GM12878 (cell line): Measurements from ENCODE around the gene MYH2. TPM values are rescaled to one million over a fixed set of nuclear protein-coding genes. Genes with fewer than 3 reads are reported as not detected.

Source experiments
- ATAC-seq: fragments of 200-7000 bp; cut with Tn5 transposase; 3 replicates; pipeline ENCODE4 v1.9.1; 2020; ENCODE audit warnings: mild to moderate bottlenecking, moderate library complexity
- BruUV-seq: library from RNA; stranded (reverse); fragments of 400-500 nt; replicated peaks from 2 replicates; lab custom pipeline; 2021; lab: Mats Ljungman, UMichigan
- CTCF ChIA-PET: fragments of 300-600 bp; sonication (Branson Sonifier 250); formaldehyde crosslinking; extraction: SDS; loops from one replicate; lab custom pipeline; 2021; ENCODE audit warnings: inconsistent platforms; lab: Yijun Ruan, JAX
- POLR2A ChIA-PET: fragments of 350-600 bp; formaldehyde crosslinking; extraction: SDS; loops from one replicate; lab custom pipeline; 2021; ENCODE audit warnings: inconsistent platforms; lab: Charles Lee
- RAD21 ChIA-PET: fragments of 300-600 bp; sonication (Branson Sonifier 250); formaldehyde crosslinking; loops from one replicate; lab custom pipeline; 2023; ENCODE audit warnings: antibody characterized with exemption; ENCODE audit not compliant: unreplicated experiment; lab: Charles Lee
- SMC1A ChIA-PET: fragments of 300-600 bp; sonication (Branson Sonifier 250); formaldehyde crosslinking; loops from one replicate; lab custom pipeline; 2023; ENCODE audit not compliant: unreplicated experiment, uncharacterized antibody; lab: Charles Lee
- DNase-seq: peaks from one replicate; pipeline ENCODE4 v3.0.0-alpha.2; 2011; ENCODE audit warnings: low read depth, low spot score
- FAIRE-seq: peaks from 3 replicates; lab custom pipeline; 2011; peaks lifted over from hg19 to GRCh38; lab: Jason Lieb, UNC
- H2AFZ ChIP-seq: 2 replicates; pipeline ENCODE4 v1.6.0; 2011; ENCODE audit warnings: low read depth, low read length, control low read depth; ENCODE audit not compliant: control insufficient read depth
- H3K27ac ChIP-seq: 2 replicates; pipeline ENCODE4 v1.5.1; 2011; ENCODE audit warnings: control low read depth; ENCODE audit not compliant: control insufficient read depth, insufficient read depth
- H3K27me3 ChIP-seq, 2 experiments: replicated peaks in 1 of 2; 2 replicates each; pipeline versions ENCODE4 v1.6.0 to v1.6.1; 2011; ENCODE audit warnings: low read length in 1 of 2; ENCODE audit not compliant: control insufficient read depth in 2 of 2, insufficient read depth in 2 of 2
- H3K36me3 ChIP-seq, 2 experiments: 2 replicates each; pipeline ENCODE4 v1.5.1; 2011; ENCODE audit warnings: low read length in 1 of 2; ENCODE audit not compliant: control insufficient read depth in 2 of 2, insufficient read depth in 2 of 2
- H3K4me1 ChIP-seq: 2 replicates; pipeline ENCODE4 v1.6.1; 2011; ENCODE audit warnings: mild to moderate bottlenecking, low read length, moderate library complexity, mixed read lengths; ENCODE audit not compliant: control insufficient read depth, insufficient read depth
- H3K4me2 ChIP-seq: 2 replicates; pipeline ENCODE4 v1.6.0; 2011; ENCODE audit warnings: control low read depth; ENCODE audit not compliant: control insufficient read depth, insufficient read depth
- H3K4me3 ChIP-seq: fragments of 200-600 bp; sonication (generic); 2 replicates; pipeline ENCODE4 v1.5.1; 2016
- H3K79me2 ChIP-seq: 2 replicates; pipeline ENCODE4 v1.6.0; 2011; ENCODE audit warnings: low read length; ENCODE audit not compliant: control insufficient read depth, insufficient read depth
- H3K9ac ChIP-seq: 2 replicates; pipeline ENCODE4 v1.8.0; 2011; ENCODE audit warnings: low read length, control low read depth, mixed read lengths; ENCODE audit not compliant: control insufficient read depth, insufficient read depth
- H3K9me3 ChIP-seq: replicated peaks from 3 replicates; pipeline ENCODE4 v1.5.1; 2011; ENCODE audit warnings: mild to moderate bottlenecking, low read length; ENCODE audit not compliant: control insufficient read depth, insufficient read depth
- H4K20me1 ChIP-seq: 2 replicates; pipeline ENCODE4 v1.6.0; 2011; ENCODE audit not compliant: control insufficient read depth, insufficient read depth
- CEBPB ChIP-seq, 2 experiments: fragments of 150-350 bp in 1 of 2; IDR thresholded peaks; 2 replicates each; pipeline ENCODE4 v1.6.1; 2012 to 2014; ENCODE audit warnings: low read depth in 2 of 2, low read length in 2 of 2, borderline replicate concordance in 1 of 2, inconsistent platforms in 1 of 2
- CREM ChIP-seq: IDR thresholded peaks from 2 replicates; pipeline ENCODE4 v1.6.1; 2014; ENCODE audit warnings: antibody characterized with exemption, low read depth
- EED ChIP-seq: sonication (generic); IDR thresholded peaks from 2 replicates; pipeline ENCODE4 v1.6.1; 2016; ENCODE audit warnings: antibody characterized with exemption, low read depth
- EGR1 ChIP-seq, 2 experiments: IDR thresholded peaks; 1 replicate in 1 of 2; 2 replicates in 1 of 2; pipeline ENCODE4 v1.6.1; 2011 to 2012; ENCODE audit warnings: low read depth in 2 of 2, low read length in 2 of 2, borderline replicate concordance in 1 of 2, mild to moderate bottlenecking in 1 of 2, moderate library complexity in 1 of 2
- HCFC1 ChIP-seq: fragments of 150-350 bp; IDR thresholded peaks from 2 replicates; pipeline ENCODE4 v1.6.1; 2014; ENCODE audit warnings: low read length
- IKZF2 ChIP-seq, 2 experiments: fragments of 450-650 bp; IDR thresholded peaks; 2 replicates each; pipeline ENCODE4 v1.6.1; 2017; ENCODE audit warnings: mild to moderate bottlenecking in 2 of 2, moderate library complexity in 2 of 2
- IRF4 ChIP-seq: IDR thresholded peaks from 2 replicates; pipeline ENCODE4 v1.6.1; 2011; ENCODE audit warnings: low read depth, low read length
- LARP7 ChIP-seq: fragments of 450-650 bp; IDR thresholded peaks from 2 replicates; pipeline ENCODE4 v1.6.1; 2017; ENCODE audit warnings: mild to moderate bottlenecking
- MLLT1 ChIP-seq: fragments of 450-650 bp; IDR thresholded peaks from 2 replicates; pipeline ENCODE4 v1.6.1; 2016; ENCODE audit warnings: mild to moderate bottlenecking
- NR2C2 ChIP-seq: IDR thresholded peaks from 2 replicates; pipeline ENCODE4 v1.6.1; 2011; ENCODE audit warnings: borderline replicate concordance, low read depth; ENCODE audit not compliant: control insufficient read depth, insufficient read length
- PML ChIP-seq: IDR thresholded peaks from 2 replicates; pipeline ENCODE4 v1.6.1; 2012; ENCODE audit warnings: low read length, inconsistent platforms
- POLR2AphosphoS2 ChIP-seq: IDR thresholded peaks from 2 replicates; pipeline ENCODE4 v1.6.1; 2011; ENCODE audit warnings: low read depth, mild to moderate bottlenecking, low read length, improper control_type of control experiment, moderate library complexity
- RELA ChIP-seq: fragments of 450-650 bp; IDR thresholded peaks from 2 replicates; pipeline ENCODE4 v1.8.0; 2014; ENCODE audit warnings: borderline replicate concordance; ENCODE audit not compliant: partially characterized antibody
- SKIL ChIP-seq: fragments of 450-650 bp; IDR thresholded peaks from 2 replicates; pipeline ENCODE4 v1.6.1; 2017; ENCODE audit warnings: mild to moderate bottlenecking, low read depth, inconsistent platforms; ENCODE audit not compliant: poor library complexity, severe bottlenecking
- TCF12 ChIP-seq: IDR thresholded peaks from 2 replicates; pipeline ENCODE4 v1.6.1; 2011; ENCODE audit warnings: low read depth, mild to moderate bottlenecking, low read length
- USF2 ChIP-seq: IDR thresholded peaks from 2 replicates; pipeline ENCODE4 v1.6.1; 2011; ENCODE audit warnings: low read depth, low read length, improper control_type of control experiment, borderline replicate concordance
- ZNF274 ChIP-seq: IDR thresholded peaks from one replicate; pipeline ENCODE4 v1.8.0; 2011; ENCODE audit not compliant: insufficient read length, insufficient read depth
- WGBS: methylation state at CpG from one replicate; pipeline ENCODE4 v1.1.6; 2016; ENCODE audit warnings: low lambda C conversion rate; ENCODE audit not compliant: insufficient replicate concordance, insufficient coverage; ENCODE audit errors: missing lambda C conversion rate; 5-methylcytosine and 5-hydroxymethylcytosine counted together
- in situ Hi-C: fragments of 300-500 bp; cut with MboI; formaldehyde crosslinking; loops from 9 replicates; pipeline ENCODE4 v1.14.3; 2018; ENCODE audit warnings: mixed read lengths
- intact Hi-C: fragments of 100-400 bp; cut with micrococcal nuclease; formaldehyde crosslinking; loops from one replicate; pipeline ENCODE4 v1.14.2; 2022; ENCODE audit not compliant: unreplicated experiment
- polyA plus RNA-seq, 11 experiments: library from polyadenylated mRNA; depleted of rRNA in 4 of 11; unstranded in 6 of 11; stranded (reverse) in 5 of 11; fragments of >200 nt; fragmentation: Nextera tagmentation in 4 of 11; fragmentation: Illumina TruSeq in 1 of 11; extraction: Ambion mirVana in 4 of 11; extraction: Trizol in 1 of 11; gene quantifications; 1 replicate in 1 of 11; 2 replicates in 10 of 11; pipeline versions ENCODE4 v1.2.1 to v1.2.3, GENCODE V29; 2011 to 2016; ENCODE audit warnings: inconsistent platforms in 2 of 11, missing spikeins in 2 of 11, low read depth in 1 of 11
- total RNA-seq, 4 experiments: library from RNA; depleted of rRNA in 3 of 4; stranded (reverse); fragments of >200 nt in 3 of 4; fragmentation: Illumina TruSeq in 1 of 4; extraction: Trizol in 1 of 4; gene quantifications; 2 replicates each; pipeline versions ENCODE4 v1.2.1 to v1.2.3, GENCODE V29; 2013 to 2021

Gene MYH2
- total and polyA plus RNA-seq, 10 of the 15 experiments (the other 5 are each of a cell fraction or from before 2014, with no cell fraction given), result not detected

- in situ Hi-C loops (no loop called here), intact Hi-C loops (no loop called here)
- Histone ChIP-seq H3K4me3 (no peak overlapping the region), H3K27ac (no peak overlapping the region), H4K20me1 (no peaks in the 10 kb centered on the region), H2AFZ (no peak overlapping the region), H3K36me3 (no peaks in the 10 kb centered on the region), H3K79me2 (no peaks in the 10 kb centered on the region), H3K4me2 (no peak overlapping the region), H3K27me3 (no peaks in the 10 kb centered on the region), H3K4me1 (no peaks in the 10 kb centered on the region), H3K9me3 (no peaks in the 10 kb centered on the region), H3K9ac (no peak overlapping the region)
- DNase-seq (no peak), ATAC-seq (no peak), FAIRE-seq (no peak)
- BruUV-seq, result no TSS peak
- TF ChIP-seq MLLT1 (no peak), RELA (no peak), IRF4 (no peak), LARP7 (no peak), TCF12 (no peak), CREM (no peak), PML (no peak), IKZF2 (IDR thresholded peaks at IDR 0.05) (no peak), SKIL (no peak), HCFC1 (no peak), ZNF274 (no peak), EGR1 (IDR thresholded peaks at IDR 0.05; ENCODE audit: borderline replicate concordance in 1 of 2, low read depth in 2 of 2, low read length in 2 of 2) (no peak), EED (no peak), NR2C2 (no peak), CEBPB (IDR thresholded peaks at IDR 0.05; ENCODE audit: borderline replicate concordance in 1 of 2, low read depth in 2 of 2, low read length in 2 of 2) (no peak), POLR2AphosphoS2 (no peak), USF2 (no peak)
- WGBS, result 28% methylated on average over 6 of the region's 6 CpGs
- RAD21 ChIA-PET, result no interaction called here
- CTCF ChIA-PET, result interaction anchor here (2.4 kb wide), 1 partner anchor 59 kb away, joined by 7 read pairs; no protein-coding TSS in a partner anchor
- POLR2A ChIA-PET, result no interaction called here
- SMC1A ChIA-PET, result no interaction called here
These were observed 8.6 kb upstream of the MYH2 start for GRCh38 chr17:10558049-10558448.
